Pancreas (tissue), 10 donors: Measurements from ENCODE around the gene DNM3. TPM values are rescaled to one million over a fixed set of nuclear protein-coding genes. Genes with fewer than 3 reads are reported as not detected.

Source experiments
- ATAC-seq, 4 donors: fragments of 200-7000 bp; cut with Tn5 transposase; one replicate each; pipeline versions ENCODE4 v1.8.0 to v1.9.1; 2020; ENCODE audit warnings: mild to moderate bottlenecking in 4 of 4, moderate library complexity in 4 of 4
- DNase-seq, 6 donors: peaks; one replicate each; pipeline ENCODE4 v3.0.0-alpha.2; 2020
- FAIRE-seq: peaks from 2 replicates; lab custom pipeline; 2012; peaks lifted over from hg19 to GRCh38; lab: Jason Lieb, UNC
- H3K27ac ChIP-seq, 4 donors: fragments of 200-600 bp; sonication (generic); 1 replicate in 3 of 4; 2 replicates in 1 of 4; pipeline versions ENCODE4 v1.5.0 to v1.8.0; 2020
- H3K27me3 ChIP-seq, 4 donors: fragments of 200-600 bp; one replicate each; pipeline ENCODE4 v1.8.0; 2021
- H3K36me3 ChIP-seq, 3 donors: fragments of 200-600 bp; sonication (generic) in 1 of 3; one replicate each; pipeline versions ENCODE4 v1.5.0 to v1.8.0; 2020 to 2021
- H3K4me1 ChIP-seq, 3 donors: fragments of 200-600 bp; one replicate each; pipeline ENCODE4 v1.8.0; 2021
- H3K4me3 ChIP-seq, 4 donors: fragments of 200-600 bp; sonication (generic) in 2 of 4; one replicate each; pipeline versions ENCODE4 v1.5.0 to v1.8.0; 2020 to 2021
- H3K9me3 ChIP-seq, 4 donors: fragments of 200-600 bp; one replicate each; pipeline ENCODE4 v1.8.0; 2021
- CTCF ChIP-seq, 4 donors: fragments of 200-600 bp; sonication (generic) in 3 of 4; IDR thresholded peaks; one replicate each; pipeline versions ENCODE4 v1.5.0 to v1.8.0; 2021; ENCODE audit warnings: antibody characterized with exemption in 4 of 4
- WGBS, 2 donors: extraction: QIAGEN DNeasy Blood & Tissue Kit; methylation state at CpG; one replicate each; pipeline ENCODE4 v1.1.7; 2013; 5-methylcytosine and 5-hydroxymethylcytosine counted together
- intact Hi-C, 3 donors: fragments of 100-400 bp; cut with DNase I; formaldehyde crosslinking; loops; one replicate each; pipeline versions ENCODE4 v1.11.1 to v1.14.2; 2022
- polyA plus RNA-seq, 2 donors: library from polyadenylated mRNA; stranded (reverse); fragments of 200-250 nt; gene quantifications; one replicate each; pipeline ENCODE4 v1.2.3, GENCODE V29; 2013
- total RNA-seq, 6 donors: library from RNA; stranded (reverse); fragmentation: NEBNext Ultra II Directional in 4 of 6; extraction: Animal tissue kit (Norgen Biotek cat#: 25700) in 4 of 6; gene quantifications; one replicate each; pipeline versions ENCODE4 v1.2.1 to v1.2.4, GENCODE V29; 2021 to 2023
- donor health status: healthy with polysubstance abuse.
- donor health status: DM: no; HTN: no; CAD: no; lungs with moderate emphysema.
- donor health status: DM: no; HTN: no; CAD: no.
- donor health status: control.
- donor health status: control.
- donor health status: Bipolar disorder and iron deficiency.
- donor health status: DM: yes; HTN: yes; CAD: no.
- donor health status: DM: no; HTN: no; CAD: no.
- donor health status: DM: no; HTN: no; CAD: no.
- donor health status: DM: yes; HTN: yes; CAD: no.

DNM3 gene
- total and polyA plus RNA-seq, 8 donors, result 0.40 to 1.3 (median 0.78) TPM

- no peak for FAIRE-seq
- H3K4me1 ChIP-seq, result no peaks in the 10 kb centered on the region
- no peak for TF ChIP-seq CTCF (IDR thresholded peaks at IDR 0.05)
- intact Hi-C loops, result no loop called here
- no peak overlapping the region for H3K4me3 ChIP-seq
- no peak for ATAC-seq
- no peak overlapping the region for H3K27ac ChIP-seq
- no peak for DNase-seq
- H3K27me3 ChIP-seq, result no peaks in the 10 kb centered on the region
- no peaks in the 10 kb centered on the region for H3K36me3 ChIP-seq
- H3K9me3 ChIP-seq, result no peaks in the 10 kb centered on the region
Measured at GRCh38 chr1:172203902-172204301, 362.6 kb downstream of the DNM3 start.

- no peaks in the 10 kb centered on the region for H3K27me3 ChIP-seq
- no peaks in the 10 kb centered on the region for H3K4me1 ChIP-seq
- H3K4me3 ChIP-seq, result no peak overlapping the region
- no peak overlapping the region for H3K27ac ChIP-seq
- no peaks in the 10 kb centered on the region for H3K36me3 ChIP-seq
- ATAC-seq (no peak), DNase-seq (no peak), FAIRE-seq (no peak)
- intact Hi-C loops, result no loop called here
- H3K9me3 ChIP-seq, result no peaks in the 10 kb centered on the region
- no peak for TF ChIP-seq CTCF (IDR thresholded peaks at IDR 0.05)
Measured at GRCh38 chr1:172206256-172206655, 365.0 kb downstream of the DNM3 start.

GRCh38 chr1:172208635-172209034 is 367.3 kb downstream of the DNM3 start:
- no peaks in the 10 kb centered on the region for H3K36me3 ChIP-seq
- intact Hi-C loops, result no loop called here
- H3K4me3 ChIP-seq, result no peak overlapping the region
- TF ChIP-seq CTCF (IDR thresholded peaks at IDR 0.05), result no peak
- FAIRE-seq (no peak), DNase-seq (no peak), ATAC-seq (no peak)
- no peaks in the 10 kb centered on the region for H3K4me1 ChIP-seq
- H3K9me3 ChIP-seq, result no peaks in the 10 kb centered on the region
- WGBS, 2 donors, result 86 to 94% methylated on average over 4 of the region's 4 CpGs
- no peaks in the 10 kb centered on the region for H3K27me3 ChIP-seq
- no peak overlapping the region for H3K27ac ChIP-seq

GRCh38 chr1:172211221-172211620 is 369.9 kb downstream of the DNM3 start:
- Histone ChIP-seq H3K27me3 (no peaks in the 10 kb centered on the region), H3K27ac (no peak overlapping the region), H3K36me3 (no peaks in the 10 kb centered on the region), H3K4me3 (no peak overlapping the region), H3K9me3 (no peaks in the 10 kb centered on the region), H3K4me1 (no peaks in the 10 kb centered on the region)
- FAIRE-seq (no peak), DNase-seq (no peak), ATAC-seq (no peak)
- 89 to 94% methylated on average over 5 of the region's 5 CpGs for WGBS, 2 donors
- intact Hi-C loops, result no loop called here
- no peak for TF ChIP-seq CTCF (IDR thresholded peaks at IDR 0.05)

GRCh38 chr1:172212124-172212523 is 370.8 kb downstream of the DNM3 start:
- H3K4me1 ChIP-seq, result no peaks in the 10 kb centered on the region
- 66 to 79% methylated on average over 3 of the region's 3 CpGs for WGBS, 2 donors
- intact Hi-C loops, result no loop called here
- H3K27me3 ChIP-seq, result no peaks in the 10 kb centered on the region
- no peak for FAIRE-seq
- ATAC-seq, result no peak
- no peak overlapping the region for H3K27ac ChIP-seq
- no peaks in the 10 kb centered on the region for H3K9me3 ChIP-seq
- no peak for TF ChIP-seq CTCF (IDR thresholded peaks at IDR 0.05)
- no peak overlapping the region for H3K4me3 ChIP-seq
- no peak for DNase-seq
- H3K36me3 ChIP-seq, result no peaks in the 10 kb centered on the region
